GM12892 (cell line): ENCODE measurements around the gene AZU1.

Experiments
- POLR2A ChIP-seq: IDR thresholded peaks from 2 replicates; pipeline ENCODE4 v1.6.1; 2011; ENCODE audit warnings: low read depth, low read length, control low read depth
- POLR2AphosphoS5 ChIP-seq: IDR thresholded peaks from 2 replicates; pipeline ENCODE4 v1.6.1; 2011; ENCODE audit warnings: low read depth, low read length, control low read depth
- TAF1 ChIP-seq: IDR thresholded peaks from 2 replicates; pipeline ENCODE4 v1.6.1; 2011; ENCODE audit warnings: low read depth, mild to moderate bottlenecking, control low read depth, low read length, borderline replicate concordance

GRCh38 chr19:816500-816857, 11.2 kb upstream of the AZU1 start:
- TF ChIP-seq POLR2A (no peak), TAF1 (no peak), POLR2AphosphoS5 (no peak)
